Type B pancreatic cell (in vitro differentiated cells): ENCODE results near the gene MEIS2. TPM values are rescaled to one million over a fixed set of nuclear protein-coding genes. Genes with fewer than 3 reads are reported as not detected.

ENCODE experiments used
- DNase-seq: peaks from one replicate; pipeline ENCODE4 v3.0.0; 2021; ENCODE audit warnings: mixed read lengths; ENCODE audit not compliant: unreplicated experiment; ENCODE audit errors: extremely low spot score
- H3K27ac Mint-ChIP-seq: 2 replicates; pipeline ENCODE4 v1.8.0; 2021; ENCODE audit warnings: mild to moderate bottlenecking, mixed read lengths
- H3K27me3 Mint-ChIP-seq: 2 replicates; pipeline ENCODE4 v1.8.0; 2021; ENCODE audit warnings: mixed read lengths
- H3K36me3 Mint-ChIP-seq: 2 replicates; pipeline ENCODE4 v1.8.0; 2021; ENCODE audit warnings: mixed read lengths
- H3K4me1 Mint-ChIP-seq: one replicate; pipeline ENCODE4 v1.8.0; 2021; ENCODE audit warnings: mixed read lengths; ENCODE audit not compliant: unreplicated experiment
- H3K4me3 Mint-ChIP-seq: 2 replicates; pipeline ENCODE4 v1.8.0; 2021; ENCODE audit warnings: mild to moderate bottlenecking, mixed read lengths
- H3K9me3 Mint-ChIP-seq: 2 replicates; pipeline ENCODE4 v1.8.0; 2021; ENCODE audit warnings: mixed read lengths
- total RNA-seq: library from RNA; stranded (reverse); gene quantifications from 2 replicates; pipeline ENCODE4 v1.2.1, GENCODE V29; 2021; ENCODE audit warnings: low replicate concordance
- TF ChIP-seq, protein P1 (sequence below): fragments of 200-600 bp; sonication (generic); conservative IDR thresholded peaks from 2 replicates; pipeline ENCODE4 v1.5.0; 2021; ENCODE audit warnings: antibody characterized with exemption, mild to moderate bottlenecking

The MEIS2 gene
- total RNA-seq, 1 donor from 2014 or later: 211 TPM

DNA sequence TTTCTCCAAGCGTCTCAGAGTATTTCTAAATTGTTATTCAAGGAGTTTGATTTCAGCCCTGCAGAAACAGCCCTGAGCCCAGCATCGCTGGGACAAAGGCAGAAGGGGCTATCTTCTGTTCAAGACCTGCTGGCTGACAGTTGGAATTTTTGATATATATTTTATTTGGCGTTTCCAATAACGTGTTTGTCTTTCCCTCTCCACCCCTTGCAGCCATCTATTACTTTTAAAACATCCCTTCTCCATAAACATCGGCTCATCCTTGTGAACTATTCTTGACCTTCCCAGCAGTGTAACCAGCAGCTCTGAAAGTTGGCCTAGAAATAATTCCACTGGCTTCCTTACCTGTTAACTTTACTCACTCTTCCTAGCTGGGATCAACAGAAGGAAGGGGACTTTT is 5.5 kb upstream of the MEIS2 start:
- TF ChIP-seq, protein P1, sequence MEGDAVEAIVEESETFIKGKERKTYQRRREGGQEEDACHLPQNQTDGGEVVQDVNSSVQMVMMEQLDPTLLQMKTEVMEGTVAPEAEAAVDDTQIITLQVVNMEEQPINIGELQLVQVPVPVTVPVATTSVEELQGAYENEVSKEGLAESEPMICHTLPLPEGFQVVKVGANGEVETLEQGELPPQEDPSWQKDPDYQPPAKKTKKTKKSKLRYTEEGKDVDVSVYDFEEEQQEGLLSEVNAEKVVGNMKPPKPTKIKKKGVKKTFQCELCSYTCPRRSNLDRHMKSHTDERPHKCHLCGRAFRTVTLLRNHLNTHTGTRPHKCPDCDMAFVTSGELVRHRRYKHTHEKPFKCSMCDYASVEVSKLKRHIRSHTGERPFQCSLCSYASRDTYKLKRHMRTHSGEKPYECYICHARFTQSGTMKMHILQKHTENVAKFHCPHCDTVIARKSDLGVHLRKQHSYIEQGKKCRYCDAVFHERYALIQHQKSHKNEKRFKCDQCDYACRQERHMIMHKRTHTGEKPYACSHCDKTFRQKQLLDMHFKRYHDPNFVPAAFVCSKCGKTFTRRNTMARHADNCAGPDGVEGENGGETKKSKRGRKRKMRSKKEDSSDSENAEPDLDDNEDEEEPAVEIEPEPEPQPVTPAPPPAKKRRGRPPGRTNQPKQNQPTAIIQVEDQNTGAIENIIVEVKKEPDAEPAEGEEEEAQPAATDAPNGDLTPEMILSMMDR: no peak
- Mint-ChIP-seq H3K27me3 (peaks cover 67% of the 10 kb centered on the region), H3K4me1 (peaks cover 55% of the 10 kb centered on the region), H3K27ac (peak overlapping the region; percentile 99), H3K4me3 (peak overlapping the region; percentile 99), H3K36me3 (peaks cover 7% of the 10 kb centered on the region), H3K9me3 (no peaks in the 10 kb centered on the region)
- no peak for DNase-seq

- TF ChIP-seq, protein P1: no peak
- H3K27ac Mint-ChIP-seq: peak overlapping the region; percentile 99
- no peak for DNase-seq
- H3K4me1 Mint-ChIP-seq: peaks cover 48% of the 10 kb centered on the region
- H3K9me3 Mint-ChIP-seq: no peaks in the 10 kb centered on the region
- peaks cover 67% of the 10 kb centered on the region for H3K27me3 Mint-ChIP-seq
- H3K36me3 Mint-ChIP-seq: peaks cover 10% of the 10 kb centered on the region
- peak overlapping the region; percentile 99 for H3K4me3 Mint-ChIP-seq
Measured at GRCh38 chr15:37105029-37105428, 4.7 kb upstream of the MEIS2 start.

- H3K27me3 Mint-ChIP-seq: peaks cover 68% of the 10 kb centered on the region
- H3K36me3 Mint-ChIP-seq: peaks cover 11% of the 10 kb centered on the region
- peaks cover 44% of the 10 kb centered on the region for H3K4me1 Mint-ChIP-seq
- no peaks in the 10 kb centered on the region for H3K9me3 Mint-ChIP-seq
- peak overlapping the region; percentile 99 for H3K27ac Mint-ChIP-seq
- peak overlapping the region; percentile 99 for H3K4me3 Mint-ChIP-seq
- TF ChIP-seq, protein P1: no peak
- no peak for DNase-seq
Measured at GRCh38 chr15:37104424-37104981, 4.2 kb upstream of the MEIS2 start.

DNA sequence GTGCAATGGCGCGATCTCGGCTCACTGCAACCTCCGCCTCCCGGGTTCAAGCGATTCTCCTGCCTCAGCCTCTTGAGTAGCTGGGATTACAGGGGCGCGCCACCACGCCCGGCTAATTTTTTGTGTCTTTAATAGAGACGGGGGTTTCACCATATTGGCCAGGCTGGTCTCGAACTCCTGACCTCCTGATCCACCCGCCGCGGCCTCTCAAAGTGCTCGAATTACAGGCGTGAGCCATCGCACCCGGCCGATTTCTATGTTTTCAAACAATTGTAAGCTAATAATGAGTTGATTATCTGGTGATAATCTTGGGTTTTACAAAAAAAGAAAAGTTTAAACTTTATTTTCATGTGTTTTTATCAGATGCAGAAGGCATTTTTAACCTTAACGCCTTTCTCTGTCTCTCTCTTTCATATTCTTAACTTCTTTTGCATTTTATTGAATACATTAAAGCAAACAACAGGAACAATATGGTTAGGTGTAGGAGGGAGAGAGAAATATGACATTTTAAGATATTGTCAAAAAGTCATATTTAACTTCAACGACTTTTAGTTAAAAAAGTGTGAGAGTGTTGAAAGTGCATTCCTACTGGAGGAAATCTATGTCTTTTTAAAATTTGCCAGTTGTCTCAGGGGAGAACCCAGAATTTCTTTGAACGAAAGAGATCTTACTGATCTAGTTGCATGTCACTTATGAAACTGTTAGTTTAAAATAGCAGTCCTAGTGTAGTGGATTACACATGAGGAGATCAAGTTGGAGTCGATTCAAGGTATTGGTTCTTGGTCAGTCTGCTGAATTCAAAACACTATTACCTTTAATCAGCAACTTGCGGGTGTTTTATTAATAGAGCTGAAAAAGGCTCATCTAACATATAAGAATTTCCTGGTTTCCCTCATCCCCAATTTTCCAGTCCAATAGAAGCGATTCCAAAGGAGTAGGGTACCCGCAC is 3.4 kb upstream of the MEIS2 start:
- no peak for DNase-seq
- H3K27me3 Mint-ChIP-seq: peaks cover 62% of the 10 kb centered on the region
- no peaks in the 10 kb centered on the region for H3K9me3 Mint-ChIP-seq
- H3K4me1 Mint-ChIP-seq: peaks cover 37% of the 10 kb centered on the region
- H3K27ac Mint-ChIP-seq: peak overlapping the region; percentile 99
- peaks cover 11% of the 10 kb centered on the region for H3K36me3 Mint-ChIP-seq
- H3K4me3 Mint-ChIP-seq: peak overlapping the region; percentile 99
- TF ChIP-seq, protein P1: no peak

- DNase-seq: no peak
- TF ChIP-seq, protein P1: no peak
- H3K9me3 Mint-ChIP-seq: no peaks in the 10 kb centered on the region
- peaks cover 31% of the 10 kb centered on the region for H3K4me1 Mint-ChIP-seq
- peaks cover 11% of the 10 kb centered on the region for H3K36me3 Mint-ChIP-seq
- peaks cover 60% of the 10 kb centered on the region for H3K27me3 Mint-ChIP-seq
- H3K4me3 Mint-ChIP-seq: peak overlapping the region; percentile 99
- peak overlapping the region; percentile 99 for H3K27ac Mint-ChIP-seq
Measured at GRCh38 chr15:37103163-37103435, 2.8 kb upstream of the MEIS2 start.
